Stimulated activated CD4-positive, alpha-beta T cell treated with anti-CD3 and anti-CD28 coated beads, Interleukin-2, amount 100 ng/mL, for 24 hours (primary cell): ENCODE measurements around the gene ZNF581.

Experiments
- DNase-seq, 2 donors: peaks; one replicate each; pipeline ENCODE4 v3.0.0-alpha.2; 2020

ZNF581 gene

GRCh38 chr19:55633861-55634260, 9.6 kb upstream of the ZNF581 start:
- no peak for DNase-seq

GRCh38 chr19:55635334-55635717, 8.1 kb upstream of the ZNF581 start:
- no peak for DNase-seq

GRCh38 chr19:55635856-55636440, 7.5 kb upstream of the ZNF581 start:
- DNase-seq = no peak

- DNase-seq = no peak
These were observed 6.7 kb upstream of the ZNF581 start for GRCh38 chr19:55636723-55637122.

GRCh38 chr19:55637534-55637933, 5.9 kb upstream of the ZNF581 start:
- no peak for DNase-seq

- peak; percentile 67 to 71 for DNase-seq
These were observed 4.5 kb upstream of the ZNF581 start for GRCh38 chr19:55638864-55639359.

- peak; percentile 67 to 74 for DNase-seq
These were observed 3.3 kb upstream of the ZNF581 start for GRCh38 chr19:55640043-55640576.

- peak; percentile 71 to 77 for DNase-seq
These were observed 2.6 kb upstream of the ZNF581 start, which contains the start of gene ZNF580 for GRCh38 chr19:55640577-55641425. Gene ZNF580, plus strand, starts transcription at chr19:55641002. Its CDS starts 1,507 bp downstream, at chr19:55642509.

GRCh38 chr19:55641426-55642152, 1.9 kb upstream of the ZNF581 start:
- DNase-seq = peak; percentile 51

GRCh38 chr19:55642153-55643002, 1.1 kb upstream of the ZNF581 start:
- peak; percentile 50 to 51 for DNase-seq

- DNase-seq = no peak
These were observed 383 bp downstream of the ZNF581 start for GRCh38 chr19:55643887-55644176.

- DNase-seq = no peak
These were observed 863 bp downstream of the ZNF581 start for GRCh38 chr19:55644191-55644833.

GRCh38 chr19:55644842-55645511, 1.5 kb downstream of the ZNF581 start:
- no peak for DNase-seq

- no peak for DNase-seq
These were observed 2.0 kb downstream of the ZNF581 start for GRCh38 chr19:55645512-55645881.

- no peak for DNase-seq
These were observed 3.7 kb downstream of the ZNF581 start for GRCh38 chr19:55646889-55647731.

GRCh38 chr19:55647732-55648584, 4.5 kb downstream of the ZNF581 start, which contains the start of gene CCDC106:
Gene CCDC106, plus strand, starts transcription at chr19:55648212. Its CDS starts 835 bp downstream, at chr19:55649047.
- DNase-seq = peak; percentile 49 to 54

GRCh38 chr19:55648585-55649267, 5.3 kb downstream of the ZNF581 start:
- no peak for DNase-seq

GRCh38 chr19:55649268-55650125, 6.0 kb downstream of the ZNF581 start:
- DNase-seq = no peak
